Spleen (tissue), 11 donors: ENCODE data around the gene ZRANB2. TPM values are rescaled to one million over a fixed set of nuclear protein-coding genes. Genes with fewer than 3 reads are reported as not detected.

ENCODE experiments used
- DNase-seq: peaks from one replicate; pipeline ENCODE4 v3.0.0-alpha.2; 2020
- H3K27ac ChIP-seq, 8 donors: fragments of 200-600 bp; sonication (generic) in 7 of 8; 1 replicate in 4 of 8; 2 replicates in 4 of 8; pipeline versions ENCODE4 v1.5.0 to v1.8.0; 2016 to 2021; ENCODE audit warnings: inconsistent platforms in 4 of 8, mild to moderate bottlenecking in 4 of 8, moderate library complexity in 1 of 8
- H3K27me3 ChIP-seq, 7 donors: fragments of 200-600 bp; sonication (generic) in 6 of 7; replicated peaks in 1 of 7; 1 replicate in 4 of 7; 2 replicates in 3 of 7; pipeline versions ENCODE4 v1.5.0 to v1.8.0; 2016 to 2021; ENCODE audit warnings: inconsistent platforms in 3 of 7, mild to moderate bottlenecking in 1 of 7
- H3K36me3 ChIP-seq, 6 donors: fragments of 200-600 bp; sonication (generic) in 5 of 6; 1 replicate in 4 of 6; 2 replicates in 2 of 6; pipeline versions ENCODE4 v1.5.0 to v1.8.0; 2016 to 2021; ENCODE audit warnings: inconsistent platforms in 2 of 6
- H3K4me1 ChIP-seq, 6 donors: fragments of 200-600 bp; sonication (generic) in 5 of 6; 1 replicate in 3 of 6; 2 replicates in 3 of 6; pipeline versions ENCODE4 v1.5.0 to v1.8.0; 2016 to 2021; ENCODE audit warnings: inconsistent platforms in 3 of 6
- H3K4me3 ChIP-seq, 8 donors: fragments of 200-600 bp; sonication (generic) in 7 of 8; 1 replicate in 4 of 8; 2 replicates in 4 of 8; pipeline versions ENCODE4 v1.5.0 to v1.8.0; 2016 to 2021; ENCODE audit warnings: inconsistent platforms in 4 of 8, mild to moderate bottlenecking in 4 of 8, moderate library complexity in 2 of 8
- H3K9me3 ChIP-seq, 8 donors: fragments of 200-600 bp; sonication (generic) in 7 of 8; 1 replicate in 4 of 8; 2 replicates in 4 of 8; pipeline versions ENCODE4 v1.5.0 to v1.8.0; 2016 to 2021; ENCODE audit warnings: inconsistent platforms in 4 of 8
- CTCF ChIP-seq, 11 experiments: fragments of 200-600 bp in 7 of 11; fragments of 450-650 bp in 4 of 11; sonication (generic) in 4 of 11; IDR thresholded peaks in 8 of 11; conservative IDR thresholded peaks in 3 of 11; 1 replicate in 7 of 11; 2 replicates in 4 of 11; pipeline versions ENCODE4 v1.4.0 to v1.8.0; 2016 to 2021; ENCODE audit warnings: antibody characterized with exemption in 11 of 11, inconsistent platforms in 4 of 11, mild to moderate bottlenecking in 1 of 11
- POLR2A ChIP-seq, 3 donors: fragments of 450-650 bp; IDR thresholded peaks; one replicate each; pipeline ENCODE4 v1.5.1; 2017; ENCODE audit warnings: antibody characterized with exemption in 3 of 3, mild to moderate bottlenecking in 1 of 3
- POLR2AphosphoS5 ChIP-seq, 3 donors: sonication (generic); formaldehyde crosslinking; IDR thresholded peaks; one replicate each; pipeline ENCODE4 v1.5.1; 2017; ENCODE audit warnings: antibody characterized with exemption in 3 of 3
- WGBS, 5 donors: extraction: QIAGEN DNeasy Blood & Tissue Kit in 3 of 5; methylation state at CpG; one replicate each; pipeline versions ENCODE4 v1.1.5 to v1.1.7; 2013 to 2018; 5-methylcytosine and 5-hydroxymethylcytosine counted together
- intact Hi-C: fragments of 100-400 bp; cut with DNase I; formaldehyde crosslinking; loops from one replicate; pipeline ENCODE4 v1.15.0; 2023; ENCODE audit warnings: low total_unique reads
- polyA plus RNA-seq, 3 donors: library from polyadenylated mRNA; stranded (reverse); fragments of 200-250 nt; gene quantifications; one replicate each; pipeline ENCODE4 v1.2.1, GENCODE V29; 2013
- total RNA-seq, 7 donors: library from RNA; depleted of rRNA in 3 of 7; stranded (reverse); fragments of >200 nt in 3 of 7; fragmentation: NEBNext Ultra II Directional in 4 of 7; extraction: Animal tissue kit (Norgen Biotek cat#: 25700) in 4 of 7; gene quantifications; one replicate each; pipeline versions ENCODE4 v1.1.0 to v1.2.1, GENCODE V29; 2016 to 2021
- donor health status: healthy with polysubstance abuse.
- donor health status: DM: no; HTN: no; CAD: no; lungs with moderate emphysema.
- donor health status: DM: no; HTN: no; CAD: no.
- donor health status: Bipolar disorder and iron deficiency.
- donor health status: healthy.
- donor health status: DM: no; HTN: no; CAD: no.
- donor health status: DM: yes; HTN: yes; CAD: no.

The ZRANB2 gene
- total and polyA plus RNA-seq, 10 donors: 52.6 to 109 (median 82.3) TPM

GRCh38 chr1:71054281-71054731 is 26.5 kb downstream of the ZRANB2 start:
- H3K4me3 ChIP-seq: no peak overlapping the region
- peak; percentile 76 for DNase-seq
- peaks cover 0 to 11% (median 0%) of the 10 kb centered on the region in 7 donors for H3K27me3 ChIP-seq
- TF ChIP-seq POLR2AphosphoS5 (IDR thresholded peaks at IDR 0.05): peak; percentile 56 to 77 (median 57)
- no peak for TF ChIP-seq CTCF (IDR thresholded peaks at IDR 0.05 in 8 of 11, conservative IDR thresholded peaks at IDR 0.05 in 3 of 11)
- no peak for TF ChIP-seq POLR2A (IDR thresholded peaks at IDR 0.05)
- intact Hi-C loops: no loop called here
- H3K9me3 ChIP-seq: no peaks in the 10 kb centered on the region
- no peaks in the 10 kb centered on the region for H3K4me1 ChIP-seq
- no peak overlapping the region for H3K27ac ChIP-seq
- 80 to 87% (median 82%) methylated on average over 13 to 15 of the region's 15 CpGs for WGBS, 5 donors
- peaks cover 0 to 30% (median 17%) of the 10 kb centered on the region in 6 donors for H3K36me3 ChIP-seq

GRCh38 chr1:71053758-71054157 is 27.1 kb downstream of the ZRANB2 start:
- H3K36me3 ChIP-seq: peaks cover 0 to 25% (median 14%) of the 10 kb centered on the region in 6 donors
- H3K9me3 ChIP-seq: no peaks in the 10 kb centered on the region
- H3K27ac ChIP-seq: no peak overlapping the region
- no peak overlapping the region for H3K4me3 ChIP-seq
- H3K27me3 ChIP-seq: peaks cover 0 to 16% (median 4%) of the 10 kb centered on the region in 7 donors
- TF ChIP-seq POLR2A (IDR thresholded peaks at IDR 0.05): no peak
- peak in 1 of 3 donors; percentile 42 for TF ChIP-seq POLR2AphosphoS5 (IDR thresholded peaks at IDR 0.05)
- no peaks in the 10 kb centered on the region for H3K4me1 ChIP-seq
- intact Hi-C loops: no loop called here
- DNase-seq: peak; percentile 72
- 63 to 81% (median 77%) methylated on average over 5 to 7 of the region's 7 CpGs for WGBS, 5 donors

GRCh38 chr1:71053146-71053545 is 27.7 kb downstream of the ZRANB2 start:
- Histone ChIP-seq H3K27me3 (peaks cover 0 to 22% (median 10%) of the 10 kb centered on the region in 7 donors), H3K9me3 (no peaks in the 10 kb centered on the region), H3K4me3 (no peak overlapping the region), H3K27ac (no peak overlapping the region), H3K4me1 (peaks cover 0 to 2% (median under 1%) of the 10 kb centered on the region in 6 donors), H3K36me3 (peaks cover 0 to 19% (median 10%) of the 10 kb centered on the region in 6 donors)
- 28 to 67% (median 48%) methylated on average over 1 of the region's 1 CpG for WGBS, 5 donors
- DNase-seq: no peak
- intact Hi-C loops: no loop called here
- TF ChIP-seq POLR2AphosphoS5 (IDR thresholded peaks at IDR 0.05): peak in 1 of 3 donors; percentile 22
- no peak for TF ChIP-seq POLR2A (IDR thresholded peaks at IDR 0.05)

GRCh38 chr1:71049951-71050598 is 30.8 kb downstream of the ZRANB2 start:
- no peak overlapping the region for H3K4me3 ChIP-seq
- H3K27me3 ChIP-seq: peaks cover 3 to 53% (median 36%) of the 10 kb centered on the region in 7 donors
- intact Hi-C loops: loop anchor here (5.0 kb wide), 1 partner anchor 363 kb away; no protein-coding TSS in a partner anchor
- H3K36me3 ChIP-seq: no peaks in the 10 kb centered on the region
- no peak for DNase-seq
- no peak overlapping the region for H3K27ac ChIP-seq
- no peaks in the 10 kb centered on the region for H3K9me3 ChIP-seq
- TF ChIP-seq POLR2A (IDR thresholded peaks at IDR 0.05) (no peak), POLR2AphosphoS5 (IDR thresholded peaks at IDR 0.05) (no peak), CTCF (IDR thresholded peaks at IDR 0.05 in 8 of 11, conservative IDR thresholded peaks at IDR 0.05 in 3 of 11) (peak; percentile 38 to 80 (median 70))
- 0 to 4% (median 0%) methylated on average over 1 of the region's 1 CpG for WGBS, 5 donors
- peaks cover 0 to 23% (median 19%) of the 10 kb centered on the region in 6 donors for H3K4me1 ChIP-seq
